Bone marrow (tissue), 2 donors: ENCODE measurements around the gene RPS25.
A peak's percentile ranks its signal among the peaks of the same experiment; 100 is the strongest.
"Not testable (repeated sequence)": the region's sequence is repeated elsewhere in the genome, so short reads cannot be mapped to it uniquely, and the experiment has no call there.

Experiments used
- DNase-seq, 2 donors: peaks; one replicate each; lab custom pipeline; 2025; lab: John Stamatoyannopoulos, UW

The RPS25 gene

GRCh38 chr11:119038884-119039283, 20.7 kb upstream of the RPS25 start:
- DNase-seq = no peak

GRCh38 chr11:119034813-119035212, 16.7 kb upstream of the RPS25 start:
- no peak for DNase-seq

- not testable (repeated sequence) for DNase-seq
These were observed 15.3 kb upstream of the RPS25 start for GRCh38 chr11:119033421-119033820.

GRCh38 chr11:119031912-119032280, 13.8 kb upstream of the RPS25 start:
- DNase-seq = no peak

- DNase-seq = peak; percentile 80 to 95
These were observed 12.3 kb upstream of the RPS25 start, which contains the start of gene SLC37A4 for GRCh38 chr11:119030329-119031047. TSS of gene SLC37A4 (minus strand) at chr11:119030877.

GRCh38 chr11:119030029-119030328, 11.8 kb upstream of the RPS25 start:
- no peak for DNase-seq

GRCh38 chr11:119029340-119030028, 11.3 kb upstream of the RPS25 start:
- no peak for DNase-seq

- no peak for DNase-seq
These were observed 10.9 kb upstream of the RPS25 start for GRCh38 chr11:119029069-119029339.

GRCh38 chr11:119028346-119029068, 10.4 kb upstream of the RPS25 start:
- DNase-seq = no peak

GRCh38 chr11:119027561-119028345, 9.6 kb upstream of the RPS25 start:
- DNase-seq = no peak

GRCh38 chr11:119026970-119027369, 8.8 kb upstream of the RPS25 start:
- no peak for DNase-seq

GRCh38 chr11:119025978-119026766, 8.0 kb upstream of the RPS25 start:
- DNase-seq = no peak

GRCh38 chr11:119025541-119025940, 7.4 kb upstream of the RPS25 start:
- no peak for DNase-seq

- no peak for DNase-seq
These were observed 6.9 kb upstream of the RPS25 start for GRCh38 chr11:119025099-119025473.

- no peak for DNase-seq
These were observed 6.4 kb upstream of the RPS25 start for GRCh38 chr11:119024430-119025098.

GRCh38 chr11:119023741-119024140, 5.6 kb upstream of the RPS25 start:
- DNase-seq = no peak

- DNase-seq = no peak
These were observed 3.5 kb upstream of the RPS25 start for GRCh38 chr11:119021631-119022030.

- DNase-seq = no peak
These were observed 1.9 kb upstream of the RPS25 start for GRCh38 chr11:119019996-119020395.

GRCh38 chr11:119017377-119017776, 766 bp downstream of the RPS25 start:
- DNase-seq = not testable (repeated sequence)

- no peak for DNase-seq
These were observed 1.7 kb downstream of the RPS25 start for GRCh38 chr11:119016216-119017009.
